GM12878 (cell line): ENCODE measurements around the gene TPRA1.

Experiments used
- BACH1 ChIP-seq: fragments of 450-650 bp; IDR thresholded peaks from 2 replicates; pipeline ENCODE4 v1.6.1; 2017; ENCODE audit warnings: mild to moderate bottlenecking, borderline replicate concordance
- CTCF ChIP-seq, 3 experiments: IDR thresholded peaks in 2 of 3; conservative IDR thresholded peaks in 1 of 3; 2 replicates each; pipeline ENCODE4 v1.5.1; 2011; ENCODE audit warnings: low read depth in 3 of 3, low read length in 3 of 3, mild to moderate bottlenecking in 3 of 3, control low read depth in 2 of 3, moderate library complexity in 2 of 3, inconsistent platforms in 1 of 3, mixed read lengths in 1 of 3; ENCODE audit not compliant: control insufficient read depth in 2 of 3, insufficient read depth in 1 of 3; ENCODE audit errors: extremely low read depth in 1 of 3
- SIN3A ChIP-seq: IDR thresholded peaks from 2 replicates; pipeline ENCODE4 v1.6.1; 2012; ENCODE audit warnings: low read depth, low read length, improper control_type of control experiment
- SREBF2 ChIP-seq: IDR thresholded peaks from 2 replicates; pipeline ENCODE4 v1.6.1; 2012; ENCODE audit warnings: mild to moderate bottlenecking, low read length
- ZNF384 ChIP-seq: IDR thresholded peaks from 2 replicates; pipeline ENCODE4 v1.6.1; 2012; ENCODE audit warnings: low read depth, mild to moderate bottlenecking, low read length, improper control_type of control experiment, borderline replicate concordance

GRCh38 chr3:127587876-127588275 lies 2.7 kb downstream of the TPRA1 start:
- TF ChIP-seq ZNF384 (no peak), BACH1 (no peak), SIN3A (no peak), CTCF (IDR thresholded peaks at IDR 0.05 in 2 of 3, conservative IDR thresholded peaks at IDR 0.05 in 1 of 3; ENCODE audit: control insufficient read depth in 2 of 3, extremely low read depth in 1 of 3, insufficient read depth in 1 of 3, low read depth in 3 of 3, low read length in 3 of 3) (no peak), SREBF2 (no peak)
